Dendritic cell treated with granulocyte-macrophage colony-stimulating factor and Interleukin-4, amounts not matched to agents 40 ng/mL and 50 ng/mL, for 4 days (primary cell): Measurements from ENCODE around the gene TERT.
"Not testable (repeated sequence)": the region's sequence is repeated elsewhere in the genome, so short reads cannot be mapped to it uniquely, and the experiment has no call there.

Experiments
- H3K27ac Mint-ChIP-seq: one replicate; pipeline ENCODE4 v1.8.0; 2022; ENCODE audit warnings: mild to moderate bottlenecking, mixed read lengths
- H3K27me3 Mint-ChIP-seq: one replicate; pipeline ENCODE4 v1.8.0; 2022; ENCODE audit warnings: mild to moderate bottlenecking, mixed read lengths
- H3K36me3 Mint-ChIP-seq: one replicate; pipeline ENCODE4 v1.8.0; 2022; ENCODE audit warnings: low read depth, mixed read lengths
- H3K4me1 Mint-ChIP-seq: one replicate; pipeline ENCODE4 v1.8.0; 2022; ENCODE audit warnings: low read depth, mixed read lengths
- H3K4me3 Mint-ChIP-seq: one replicate; pipeline ENCODE4 v1.8.0; 2022; ENCODE audit warnings: mild to moderate bottlenecking, moderate library complexity, mixed read lengths
- H3K9me3 Mint-ChIP-seq: one replicate; pipeline ENCODE4 v1.8.0; 2022; ENCODE audit warnings: mixed read lengths
- intact Hi-C: fragments of 100-400 bp; cut with micrococcal nuclease; formaldehyde crosslinking; loops from one replicate; pipeline ENCODE4 v1.15.0; 2022

The TERT gene

DNA sequence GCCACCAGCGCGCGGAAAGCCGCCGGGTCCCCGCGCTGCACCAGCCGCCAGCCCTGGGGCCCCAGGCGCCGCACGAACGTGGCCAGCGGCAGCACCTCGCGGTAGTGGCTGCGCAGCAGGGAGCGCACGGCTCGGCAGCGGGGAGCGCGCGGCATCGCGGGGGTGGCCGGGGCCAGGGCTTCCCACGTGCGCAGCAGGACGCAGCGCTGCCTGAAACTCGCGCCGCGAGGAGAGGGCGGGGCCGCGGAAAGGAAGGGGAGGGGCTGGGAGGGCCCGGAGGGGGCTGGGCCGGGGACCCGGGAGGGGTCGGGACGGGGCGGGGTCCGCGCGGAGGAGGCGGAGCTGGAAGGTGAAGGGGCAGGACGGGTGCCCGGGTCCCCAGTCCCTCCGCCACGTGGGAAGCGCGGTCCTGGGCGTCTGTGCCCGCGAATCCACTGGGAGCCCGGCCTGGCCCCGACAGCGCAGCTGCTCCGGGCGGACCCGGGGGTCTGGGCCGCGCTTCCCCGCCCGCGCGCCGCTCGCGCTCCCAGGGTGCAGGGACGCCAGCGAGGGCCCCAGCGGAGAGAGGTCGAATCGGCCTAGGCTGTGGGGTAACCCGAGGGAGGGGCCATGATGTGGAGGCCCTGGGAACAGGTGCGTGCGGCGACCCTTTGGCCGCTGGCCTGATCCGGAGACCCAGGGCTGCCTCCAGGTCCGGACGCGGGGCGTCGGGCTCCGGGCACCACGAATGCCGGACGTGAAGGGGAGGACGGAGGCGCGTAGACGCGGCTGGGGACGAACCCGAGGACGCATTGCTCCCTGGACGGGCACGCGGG is at the start of gene TERT:
TSS of gene TERT (minus strand) at position 234 of the 815 bp plus-strand sequence. CDS start at position 155, 79 bp downstream.
- Mint-ChIP-seq H3K4me3 (no peak within 1 kb of the TSS), H3K27me3 (peaks cover 46% of the 10 kb centered on the region), H3K4me1 (no peaks in the 10 kb centered on the region), H3K9me3 (no peaks in the 10 kb centered on the region), H3K36me3 (no peaks in the 10 kb centered on the region), H3K27ac (no peak within 1 kb of the TSS)
- intact Hi-C loops: no loop called here

GRCh38 chr5:1343931-1344901 is 49.3 kb upstream of the TERT start:
- peak overlapping the region; percentile 73 for H3K27ac Mint-ChIP-seq
- peak overlapping the region; percentile 85 for H3K4me3 Mint-ChIP-seq
- H3K4me1 Mint-ChIP-seq: peaks cover 24% of the 10 kb centered on the region
- H3K36me3 Mint-ChIP-seq: peaks cover 47% of the 10 kb centered on the region
- intact Hi-C loops: no loop called here
- peaks cover 2% of the 10 kb centered on the region for H3K27me3 Mint-ChIP-seq
- H3K9me3 Mint-ChIP-seq: no peaks in the 10 kb centered on the region

DNA sequence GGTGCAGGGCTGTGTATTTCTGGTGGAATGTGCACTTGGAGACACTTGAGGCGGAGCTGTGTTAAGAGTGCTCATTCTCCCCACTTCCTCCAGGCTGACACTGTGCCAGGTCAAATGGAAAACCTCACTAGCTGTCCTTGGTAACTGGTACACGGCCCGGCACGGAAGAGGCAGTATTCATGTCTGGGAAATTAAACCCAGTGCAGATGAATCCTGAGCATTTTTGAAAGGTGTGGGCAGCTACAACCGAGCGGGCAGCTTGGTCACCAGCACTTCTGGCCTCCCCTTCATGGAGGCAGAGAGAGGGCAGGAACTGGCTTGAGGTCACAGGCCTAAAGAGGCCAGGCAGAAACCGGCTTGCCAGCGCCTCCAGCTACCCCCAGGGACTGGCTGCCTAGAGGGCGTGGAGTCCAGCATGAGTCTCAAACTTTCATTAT is 48.5 kb upstream of the TERT start:
- H3K4me3 Mint-ChIP-seq: no peak overlapping the region
- peaks cover 55% of the 10 kb centered on the region for H3K36me3 Mint-ChIP-seq
- no peaks in the 10 kb centered on the region for H3K27me3 Mint-ChIP-seq
- H3K27ac Mint-ChIP-seq: no peak overlapping the region
- H3K9me3 Mint-ChIP-seq: no peaks in the 10 kb centered on the region
- peaks cover 24% of the 10 kb centered on the region for H3K4me1 Mint-ChIP-seq
- intact Hi-C loops: no loop called here

DNA sequence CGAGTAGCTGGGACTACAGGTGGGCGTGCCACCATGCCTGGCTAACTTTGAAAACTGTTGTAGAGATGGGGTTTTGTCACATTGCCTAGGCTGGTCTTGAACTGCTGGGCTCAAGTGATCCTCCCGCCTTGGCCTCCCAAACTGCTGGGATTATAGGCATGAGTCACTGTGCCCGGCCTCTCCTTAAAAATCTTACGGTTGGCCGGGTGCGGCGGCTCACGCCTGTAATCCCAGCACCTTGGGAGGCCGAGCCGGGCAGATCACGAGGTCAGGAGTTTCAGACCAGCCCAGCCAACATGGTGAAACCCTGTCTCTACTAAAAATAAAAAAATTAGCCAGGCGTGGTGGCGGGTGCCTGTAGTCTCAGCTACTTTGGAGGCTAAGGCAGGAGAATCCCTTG is 47.8 kb upstream of the TERT start:
- H3K36me3 Mint-ChIP-seq: peaks cover 62% of the 10 kb centered on the region

DNA sequence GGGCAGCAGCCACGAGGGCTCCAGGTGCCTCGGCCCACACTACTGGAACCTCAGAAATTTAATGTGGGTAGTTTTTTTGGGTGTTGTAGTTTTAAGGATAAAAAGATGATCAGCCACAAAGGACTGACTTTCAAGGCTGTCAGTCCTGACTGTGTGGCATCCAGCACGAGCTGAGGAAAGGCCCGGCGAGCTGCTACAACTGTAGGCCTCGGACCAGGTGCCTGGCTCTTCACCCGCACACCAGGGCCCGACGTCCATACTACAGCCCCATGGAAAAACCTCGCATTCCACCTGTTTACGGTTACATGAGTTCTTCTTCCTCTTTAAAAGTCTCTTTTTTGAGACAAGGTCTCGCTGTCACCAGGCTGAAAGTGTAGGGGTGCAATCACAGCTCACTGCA is 47.4 kb upstream of the TERT start:
- Mint-ChIP-seq H3K9me3 (no peaks in the 10 kb centered on the region), H3K4me1 (peaks cover 24% of the 10 kb centered on the region), H3K27me3 (no peaks in the 10 kb centered on the region), H3K36me3 (peaks cover 66% of the 10 kb centered on the region), H3K4me3 (no peak overlapping the region), H3K27ac (no peak overlapping the region)
- intact Hi-C loops: no loop called here

More for the DNA sequence above, 47.8 kb upstream of the TERT start:
- H3K4me1 Mint-ChIP-seq: peaks cover 24% of the 10 kb centered on the region
- H3K27me3 Mint-ChIP-seq, H3K27ac Mint-ChIP-seq, H3K4me3 Mint-ChIP-seq, intact Hi-C loops, H3K9me3 Mint-ChIP-seq: not testable (repeated sequence)

- no peak overlapping the region for H3K4me3 Mint-ChIP-seq
- H3K4me1 Mint-ChIP-seq: peaks cover 24% of the 10 kb centered on the region
- no peaks in the 10 kb centered on the region for H3K9me3 Mint-ChIP-seq
- H3K27me3 Mint-ChIP-seq: no peaks in the 10 kb centered on the region
- intact Hi-C loops: no loop called here
- H3K27ac Mint-ChIP-seq: no peak overlapping the region
- H3K36me3 Mint-ChIP-seq: peaks cover 70% of the 10 kb centered on the region
These were observed 47.0 kb upstream of the TERT start for GRCh38 chr5:1341863-1342262.

DNA sequence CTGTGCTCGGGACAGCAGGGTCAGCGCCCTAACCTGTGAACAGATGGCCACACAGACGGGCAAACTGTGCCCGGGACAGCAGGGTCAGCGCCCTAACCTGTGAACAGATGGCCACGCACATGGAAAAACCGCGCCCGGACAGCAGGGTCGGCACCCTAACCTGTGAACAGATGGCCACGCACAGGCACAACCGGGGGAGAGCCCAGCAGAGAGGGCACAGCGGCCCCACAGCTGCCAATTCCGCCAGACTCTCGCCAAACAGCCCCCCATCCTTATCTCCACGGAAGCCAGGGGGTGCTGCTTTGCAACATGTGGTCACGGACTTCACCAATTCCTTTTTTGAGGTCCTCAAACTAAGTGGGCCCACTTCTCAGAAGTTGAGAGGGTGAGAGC is 44.9 kb upstream of the TERT start:
- Mint-ChIP-seq H3K4me1 (peaks cover 14% of the 10 kb centered on the region), H3K36me3 (peaks cover 91% of the 10 kb centered on the region)
- H3K9me3 Mint-ChIP-seq, H3K4me3 Mint-ChIP-seq, intact Hi-C loops, H3K27ac Mint-ChIP-seq, H3K27me3 Mint-ChIP-seq: not testable (repeated sequence)

- peaks cover 13% of the 10 kb centered on the region for H3K4me1 Mint-ChIP-seq
- H3K27me3 Mint-ChIP-seq, H3K27ac Mint-ChIP-seq, intact Hi-C loops, H3K9me3 Mint-ChIP-seq, H3K4me3 Mint-ChIP-seq: not testable (repeated sequence)
- peaks cover 93% of the 10 kb centered on the region for H3K36me3 Mint-ChIP-seq
These were observed 44.4 kb upstream of the TERT start for GRCh38 chr5:1339139-1339817.

GRCh38 chr5:1338506-1339070 is 43.7 kb upstream of the TERT start:
- H3K4me3 Mint-ChIP-seq: no peak overlapping the region

DNA sequence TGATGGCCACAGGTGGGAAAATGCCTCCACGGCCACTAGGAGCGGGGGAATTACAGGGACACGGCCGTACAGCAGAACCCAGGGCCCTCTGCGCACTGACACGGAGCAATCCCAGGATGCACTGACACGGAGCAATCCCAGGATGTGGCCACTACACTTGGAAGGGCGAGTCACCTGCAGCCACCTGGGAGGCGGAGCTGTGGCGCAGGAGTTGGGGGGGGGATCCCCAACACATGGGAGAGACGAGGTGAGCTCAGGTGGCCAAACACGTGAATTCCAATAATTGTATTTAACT is 43.3 kb upstream of the TERT start:
- Mint-ChIP-seq H3K27me3 (no peaks in the 10 kb centered on the region), H3K9me3 (no peaks in the 10 kb centered on the region), H3K4me3 (no peak overlapping the region), H3K36me3 (peaks cover 96% of the 10 kb centered on the region), H3K4me1 (peaks cover 2% of the 10 kb centered on the region), H3K27ac (no peak overlapping the region)
- intact Hi-C loops: no loop called here

More at GRCh38 chr5:1338506-1339070, 43.7 kb upstream of the TERT start:
- Mint-ChIP-seq H3K27ac (no peak overlapping the region), H3K9me3 (no peaks in the 10 kb centered on the region), H3K4me1 (peaks cover 7% of the 10 kb centered on the region), H3K27me3 (no peaks in the 10 kb centered on the region), H3K36me3 (peaks cover 94% of the 10 kb centered on the region)
- intact Hi-C loops: no loop called here

GRCh38 chr5:1337489-1338195 is 42.8 kb upstream of the TERT start:
- intact Hi-C loops: no loop called here
- Mint-ChIP-seq H3K36me3 (peaks cover 92% of the 10 kb centered on the region), H3K4me1 (no peaks in the 10 kb centered on the region), H3K27ac (no peak overlapping the region), H3K27me3 (no peaks in the 10 kb centered on the region), H3K9me3 (no peaks in the 10 kb centered on the region), H3K4me3 (no peak overlapping the region)

GRCh38 chr5:1336749-1337488 is 42.1 kb upstream of the TERT start:
- Mint-ChIP-seq H3K4me3 (no peak overlapping the region), H3K27me3 (no peaks in the 10 kb centered on the region), H3K9me3 (no peaks in the 10 kb centered on the region), H3K4me1 (no peaks in the 10 kb centered on the region), H3K36me3 (peaks cover 90% of the 10 kb centered on the region), H3K27ac (no peak overlapping the region)
- intact Hi-C loops: no loop called here
